Bronchial epithelial cell (primary cell): ENCODE data around the gene GRK6. TPM values are rescaled to one million over a fixed set of nuclear protein-coding genes. Genes with fewer than 3 reads are reported as not detected.

Experiments
- DNase-seq: peaks from one replicate; pipeline ENCODE4 v3.0.0-alpha.2; 2010; ENCODE audit warnings: low read depth
- FAIRE-seq: peaks from 2 replicates; lab custom pipeline; 2011; peaks lifted over from hg19 to GRCh38; lab: Jason Lieb, UNC
- H3K27me3 ChIP-seq: 2 replicates; pipeline ENCODE4 v1.5.1; 2011; ENCODE audit warnings: low read length; ENCODE audit not compliant: control insufficient read depth, insufficient read depth
- H3K36me3 ChIP-seq: 2 replicates; pipeline ENCODE4 v1.5.1; 2011; ENCODE audit warnings: low read length; ENCODE audit not compliant: control insufficient read depth, insufficient read depth
- H3K4me3 ChIP-seq: 2 replicates; pipeline ENCODE4 v1.5.1; 2011; ENCODE audit warnings: mild to moderate bottlenecking, low read depth, low read length, control low read depth
- total RNA-seq: library from RNA; depleted of rRNA; stranded (reverse); fragments of >200 nt; gene quantifications from 2 replicates; pipeline ENCODE4 v1.2.1, GENCODE V29; 2014
- TF ChIP-seq, protein P1 (sequence below): IDR thresholded peaks from 2 replicates; pipeline ENCODE4 v1.5.1; 2011; ENCODE audit warnings: mild to moderate bottlenecking, moderate library complexity, low read length, control low read depth, inconsistent platforms; ENCODE audit not compliant: insufficient read depth, severe bottlenecking

Gene GRK6
- total RNA-seq, 1 donor from 2014 or later: 22.9 TPM

DNA sequence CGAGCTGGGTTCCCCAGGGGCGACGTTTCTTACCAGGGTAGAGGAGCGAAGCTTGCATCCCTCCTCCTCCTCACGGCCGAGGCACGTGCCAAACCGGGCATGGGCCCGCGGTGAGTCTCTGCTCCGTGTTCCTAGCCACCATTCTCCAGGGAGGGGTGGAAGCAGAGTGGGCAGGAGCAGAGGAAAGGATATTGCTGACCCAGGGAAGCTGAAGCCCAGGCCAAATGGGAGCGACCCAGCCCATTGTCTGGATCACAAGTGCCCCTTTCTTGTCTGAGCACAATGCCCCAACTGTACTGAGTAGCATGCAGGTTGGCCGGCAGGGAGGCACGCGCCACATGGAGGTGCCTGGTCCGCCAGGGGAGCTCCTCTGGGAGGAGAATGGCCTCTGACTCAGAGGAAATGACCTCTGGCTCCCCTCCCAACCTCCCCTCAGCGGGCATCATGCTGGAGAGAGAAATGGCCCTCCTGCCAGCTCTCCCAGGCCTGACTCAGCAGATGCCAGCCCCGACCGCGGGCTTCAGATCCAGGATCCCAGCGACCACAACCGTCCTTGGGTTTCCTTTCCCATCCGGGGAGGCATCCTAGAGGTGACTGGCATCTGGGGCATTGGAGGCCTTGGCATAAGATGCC is 21.3 kb downstream of the GRK6 start:
- Histone ChIP-seq H3K27me3 (no peaks in the 10 kb centered on the region), H3K4me3 (peak overlapping the region; percentile 48), H3K36me3 (no peaks in the 10 kb centered on the region)
- TF ChIP-seq, protein P1, sequence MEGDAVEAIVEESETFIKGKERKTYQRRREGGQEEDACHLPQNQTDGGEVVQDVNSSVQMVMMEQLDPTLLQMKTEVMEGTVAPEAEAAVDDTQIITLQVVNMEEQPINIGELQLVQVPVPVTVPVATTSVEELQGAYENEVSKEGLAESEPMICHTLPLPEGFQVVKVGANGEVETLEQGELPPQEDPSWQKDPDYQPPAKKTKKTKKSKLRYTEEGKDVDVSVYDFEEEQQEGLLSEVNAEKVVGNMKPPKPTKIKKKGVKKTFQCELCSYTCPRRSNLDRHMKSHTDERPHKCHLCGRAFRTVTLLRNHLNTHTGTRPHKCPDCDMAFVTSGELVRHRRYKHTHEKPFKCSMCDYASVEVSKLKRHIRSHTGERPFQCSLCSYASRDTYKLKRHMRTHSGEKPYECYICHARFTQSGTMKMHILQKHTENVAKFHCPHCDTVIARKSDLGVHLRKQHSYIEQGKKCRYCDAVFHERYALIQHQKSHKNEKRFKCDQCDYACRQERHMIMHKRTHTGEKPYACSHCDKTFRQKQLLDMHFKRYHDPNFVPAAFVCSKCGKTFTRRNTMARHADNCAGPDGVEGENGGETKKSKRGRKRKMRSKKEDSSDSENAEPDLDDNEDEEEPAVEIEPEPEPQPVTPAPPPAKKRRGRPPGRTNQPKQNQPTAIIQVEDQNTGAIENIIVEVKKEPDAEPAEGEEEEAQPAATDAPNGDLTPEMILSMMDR: no peak
- FAIRE-seq (no peak), DNase-seq (peak; percentile 66)

DNA sequence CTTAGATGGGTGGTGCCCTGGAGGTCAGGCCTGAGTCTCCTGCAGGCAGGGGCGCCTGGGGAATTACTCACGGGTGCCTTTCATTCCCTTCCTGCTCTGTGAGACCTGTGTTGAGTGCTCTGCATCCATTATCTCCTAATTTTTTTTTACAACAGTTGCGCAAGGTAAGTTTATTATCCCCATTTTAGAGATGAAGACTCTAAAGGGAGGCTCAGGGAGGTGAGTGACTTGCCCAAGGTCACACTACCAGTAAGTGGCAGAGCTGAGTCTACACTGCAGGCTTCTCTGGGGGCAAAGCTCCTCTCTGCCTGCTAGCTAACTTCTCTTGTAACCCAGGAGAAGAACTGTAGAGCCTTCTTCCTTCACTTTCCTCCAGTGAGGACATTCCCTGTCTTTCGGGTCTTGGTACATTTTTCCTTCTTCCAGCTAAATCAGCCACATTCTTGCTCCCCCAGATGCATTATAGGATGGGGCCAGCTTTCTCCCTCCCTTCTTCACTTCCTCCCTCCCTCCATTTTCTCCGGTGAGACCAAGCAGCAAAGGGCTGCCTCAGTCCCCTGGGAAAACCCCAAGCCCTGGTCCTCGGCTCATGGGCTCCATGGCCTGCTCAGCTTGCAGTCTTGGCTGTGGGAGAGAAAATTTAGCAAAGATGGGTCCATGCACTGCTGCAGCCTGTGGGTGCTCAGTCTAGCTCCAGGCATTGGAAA is 21.9 kb downstream of the GRK6 start:
- Histone ChIP-seq H3K36me3 (no peaks in the 10 kb centered on the region), H3K27me3 (no peaks in the 10 kb centered on the region), H3K4me3 (no peak overlapping the region)
- DNase-seq: no peak
- no peak for FAIRE-seq
- TF ChIP-seq, protein P1: no peak

DNA sequence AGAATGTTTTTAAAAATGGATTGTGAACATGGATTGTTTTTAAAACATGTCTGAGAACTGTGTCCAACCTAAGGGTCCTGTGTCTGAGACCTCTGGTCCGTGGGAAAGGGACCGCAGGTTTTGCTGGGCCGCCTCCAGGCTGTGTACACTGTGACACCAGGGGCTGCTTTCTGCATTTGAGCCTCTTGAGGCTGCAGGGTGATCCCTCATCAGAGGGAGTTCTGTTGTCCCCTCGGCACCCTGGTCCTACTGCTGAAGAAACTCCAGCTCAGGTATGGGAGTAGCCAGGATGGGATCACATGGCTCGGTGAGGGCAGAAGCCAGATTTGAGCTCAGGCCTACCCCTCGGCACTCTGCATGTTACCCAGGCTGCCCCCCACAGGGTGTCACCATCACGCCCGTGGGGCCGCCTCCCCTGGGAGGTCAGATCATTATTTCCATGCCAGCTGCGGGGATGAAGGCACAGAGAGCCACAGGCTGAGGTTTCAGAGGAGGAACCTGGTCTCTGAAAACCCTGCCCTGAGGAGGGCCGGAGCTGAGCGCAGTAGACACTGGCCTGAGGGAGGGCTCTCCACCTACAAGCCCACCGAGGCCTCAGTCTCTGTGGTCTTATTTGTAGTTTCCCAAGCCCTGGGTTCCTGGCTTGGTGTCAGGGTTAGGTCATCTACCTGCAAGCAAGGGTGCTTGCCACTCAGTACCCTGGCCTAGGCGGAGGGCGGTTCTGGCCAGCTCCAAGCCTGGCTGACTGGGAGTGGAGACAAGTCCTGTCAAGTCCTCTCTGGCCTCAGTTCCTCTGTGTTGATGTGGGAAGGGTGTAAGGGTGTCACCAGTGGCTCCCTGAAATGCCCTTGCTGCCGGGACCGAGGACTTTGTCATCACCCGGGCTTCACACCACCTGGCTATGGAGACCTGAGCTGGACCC is 22.9 kb downstream of the GRK6 start:
- no peaks in the 10 kb centered on the region for H3K27me3 ChIP-seq
- H3K36me3 ChIP-seq: no peaks in the 10 kb centered on the region
- no peak overlapping the region for H3K4me3 ChIP-seq
- TF ChIP-seq, protein P1: no peak
- peak; percentile 58 for DNase-seq
- no peak for FAIRE-seq

DNA sequence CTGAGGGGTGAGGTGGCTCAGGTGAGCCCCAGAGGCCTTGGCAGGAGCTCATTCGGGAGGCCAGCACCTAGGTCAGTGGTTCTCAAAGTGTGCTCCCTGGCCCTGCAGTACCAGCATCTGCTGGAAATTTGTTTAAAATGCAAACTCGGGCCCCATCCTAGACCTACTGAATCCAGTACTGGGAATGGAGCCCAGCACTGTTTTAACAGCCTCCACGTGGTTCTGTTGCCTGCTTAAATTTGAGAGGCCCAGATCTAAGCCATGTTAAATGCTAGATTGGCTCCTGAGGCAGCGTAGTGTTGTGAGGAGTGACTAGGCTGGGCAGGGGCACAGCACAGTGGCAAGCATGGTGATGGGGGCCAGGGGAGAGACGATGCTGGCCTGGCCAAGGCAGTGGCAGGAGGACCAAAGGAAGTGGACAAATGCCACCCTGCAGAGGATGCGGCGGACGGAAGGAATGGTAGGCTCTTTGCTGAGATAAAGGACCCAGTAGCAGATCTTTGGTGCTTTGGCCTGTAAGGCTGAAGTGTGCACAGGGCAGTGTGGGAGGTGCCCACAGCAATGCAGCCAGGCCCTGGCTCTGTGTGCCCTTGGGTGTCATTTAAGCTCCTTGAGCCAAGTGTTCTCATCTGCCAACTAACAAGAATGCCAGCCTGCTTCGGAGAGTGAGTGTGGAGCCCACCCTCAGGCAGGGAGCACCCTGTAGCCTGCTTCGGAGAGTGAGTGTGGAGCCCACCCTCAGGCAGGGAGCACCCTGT is 24.4 kb downstream of the GRK6 start:
- DNase-seq: no peak
- Histone ChIP-seq H3K4me3 (no peak overlapping the region), H3K27me3 (no peaks in the 10 kb centered on the region), H3K36me3 (no peaks in the 10 kb centered on the region)
- no peak for FAIRE-seq
- TF ChIP-seq, protein P1: no peak
